KOPT-K1 (cell line): ENCODE measurements around the gene CHPF2.

ENCODE experiments used
- H3K27ac ChIP-seq: fragments of 200-600 bp; sonication (generic); 2 replicates; pipeline ENCODE4 v1.5.1; 2016; ENCODE audit warnings: antibody characterized with exemption, mild to moderate bottlenecking, low read depth, low read length; ENCODE audit not compliant: poor library complexity, severe bottlenecking
- H3K36me3 ChIP-seq: fragments of 200-600 bp; sonication (generic); 2 replicates; pipeline ENCODE4 v1.5.1; 2017; ENCODE audit warnings: antibody characterized with exemption, mild to moderate bottlenecking, low read length, moderate library complexity; ENCODE audit not compliant: insufficient read depth
- H3K9me3 ChIP-seq: fragments of 200-600 bp; sonication (generic); 2 replicates; pipeline ENCODE4 v1.5.1; 2017; ENCODE audit warnings: antibody characterized with exemption, low read length, mild to moderate bottlenecking; ENCODE audit not compliant: insufficient read depth, poor library complexity, severe bottlenecking

The CHPF2 gene, protein sequence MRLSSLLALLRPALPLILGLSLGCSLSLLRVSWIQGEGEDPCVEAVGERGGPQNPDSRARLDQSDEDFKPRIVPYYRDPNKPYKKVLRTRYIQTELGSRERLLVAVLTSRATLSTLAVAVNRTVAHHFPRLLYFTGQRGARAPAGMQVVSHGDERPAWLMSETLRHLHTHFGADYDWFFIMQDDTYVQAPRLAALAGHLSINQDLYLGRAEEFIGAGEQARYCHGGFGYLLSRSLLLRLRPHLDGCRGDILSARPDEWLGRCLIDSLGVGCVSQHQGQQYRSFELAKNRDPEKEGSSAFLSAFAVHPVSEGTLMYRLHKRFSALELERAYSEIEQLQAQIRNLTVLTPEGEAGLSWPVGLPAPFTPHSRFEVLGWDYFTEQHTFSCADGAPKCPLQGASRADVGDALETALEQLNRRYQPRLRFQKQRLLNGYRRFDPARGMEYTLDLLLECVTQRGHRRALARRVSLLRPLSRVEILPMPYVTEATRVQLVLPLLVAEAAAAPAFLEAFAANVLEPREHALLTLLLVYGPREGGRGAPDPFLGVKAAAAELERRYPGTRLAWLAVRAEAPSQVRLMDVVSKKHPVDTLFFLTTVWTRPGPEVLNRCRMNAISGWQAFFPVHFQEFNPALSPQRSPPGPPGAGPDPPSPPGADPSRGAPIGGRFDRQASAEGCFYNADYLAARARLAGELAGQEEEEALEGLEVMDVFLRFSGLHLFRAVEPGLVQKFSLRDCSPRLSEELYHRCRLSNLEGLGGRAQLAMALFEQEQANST

GRCh38 chr7:151232091-151232916 is at the start of gene CHPF2:
Gene CHPF2, plus strand, starts transcription at chr7:151232483. Its CDS starts 1,529 bp downstream, at chr7:151234012.
- H3K27ac ChIP-seq = peak within 1 kb of the TSS; percentile 83
- H3K9me3 ChIP-seq = no peaks in the 10 kb centered on the region
- H3K36me3 ChIP-seq = peaks cover 32% of the 10 kb centered on the region

DNA sequence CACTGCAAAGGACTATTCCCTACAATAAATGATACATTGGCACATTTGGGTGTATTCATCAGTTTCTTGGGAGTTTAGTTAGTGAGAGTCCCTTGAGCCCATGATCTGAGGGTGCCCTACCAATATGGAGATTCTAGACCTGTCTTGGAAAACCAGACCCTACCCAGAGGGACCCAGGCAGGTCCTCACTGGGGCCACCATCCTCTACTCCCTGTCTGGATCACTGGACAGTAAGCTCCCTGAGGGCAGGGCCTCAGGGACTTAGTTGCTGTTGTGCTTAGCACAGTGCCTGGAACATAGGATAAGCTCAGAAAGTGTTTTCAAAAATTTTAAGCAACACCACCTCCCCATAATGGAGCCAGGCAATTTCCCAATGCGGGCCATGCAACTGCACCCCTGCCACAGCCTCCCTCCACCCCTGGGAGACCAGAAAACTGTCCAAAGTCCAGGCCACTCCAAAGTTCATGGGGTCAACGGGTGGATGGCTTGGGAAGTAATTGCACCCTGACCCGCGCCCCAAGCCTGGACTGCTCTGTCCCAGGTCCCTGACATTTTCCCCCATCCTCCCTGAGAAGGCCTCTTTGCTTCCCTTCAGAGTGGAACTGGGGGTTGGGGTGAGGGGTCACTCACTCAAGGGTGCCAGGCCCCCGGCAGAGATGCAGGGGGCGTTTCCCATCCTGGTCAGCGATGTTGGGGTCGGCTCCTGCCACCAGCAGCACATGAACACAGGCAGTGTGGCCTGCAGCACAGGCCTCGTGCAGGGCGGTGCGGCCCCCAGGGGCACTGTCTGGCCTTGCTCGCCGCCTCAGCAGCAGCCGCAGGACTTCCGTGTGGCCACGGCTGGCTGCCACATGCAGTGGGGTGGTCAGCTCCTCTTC is 46.3 kb upstream of the CHPF2 start:
- Histone ChIP-seq H3K27ac (no peak overlapping the region), H3K36me3 (no peaks in the 10 kb centered on the region), H3K9me3 (no peaks in the 10 kb centered on the region)

GRCh38 chr7:151186640-151187408 is 45.5 kb upstream of the CHPF2 start, which contains the start of gene ASB10:
Gene ASB10, minus strand, starts transcription at chr7:151187250. Its CDS starts 120 bp downstream, at chr7:151187130.
- H3K27ac ChIP-seq = no peak within 1 kb of the TSS
- no peaks in the 10 kb centered on the region for H3K36me3 ChIP-seq
- H3K9me3 ChIP-seq = no peaks in the 10 kb centered on the region

- H3K36me3 ChIP-seq = no peaks in the 10 kb centered on the region
- no peaks in the 10 kb centered on the region for H3K9me3 ChIP-seq
- H3K27ac ChIP-seq = no peak overlapping the region
Measured at GRCh38 chr7:151187409-151188251, 44.7 kb upstream of the CHPF2 start.

DNA sequence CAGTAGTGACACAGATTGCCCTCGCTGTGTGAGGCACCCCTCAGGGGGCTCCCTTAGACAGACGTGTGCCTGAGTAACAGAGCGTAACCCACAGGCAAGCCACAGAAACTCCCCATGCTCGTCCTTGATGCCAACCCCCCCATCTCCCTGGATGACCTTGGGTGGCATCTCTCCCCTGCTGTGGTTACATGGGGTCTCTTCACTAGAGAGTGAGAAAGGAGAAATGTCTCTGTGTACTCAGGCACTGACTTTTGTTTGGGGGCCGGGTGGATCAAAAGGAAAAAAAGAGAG is 44.1 kb upstream of the CHPF2 start:
- Histone ChIP-seq H3K27ac (no peak overlapping the region), H3K36me3 (no peaks in the 10 kb centered on the region), H3K9me3 (no peaks in the 10 kb centered on the region)

- Histone ChIP-seq H3K9me3 (no peaks in the 10 kb centered on the region), H3K27ac (no peak overlapping the region), H3K36me3 (no peaks in the 10 kb centered on the region)
Measured at GRCh38 chr7:151189038-151189437, 43.2 kb upstream of the CHPF2 start.

- Histone ChIP-seq H3K27ac (no peak overlapping the region), H3K9me3 (no peaks in the 10 kb centered on the region), H3K36me3 (no peaks in the 10 kb centered on the region)
Measured at GRCh38 chr7:151191544-151191943, 40.7 kb upstream of the CHPF2 start.

GRCh38 chr7:151192002-151192539 is 40.2 kb upstream of the CHPF2 start:
- Histone ChIP-seq H3K36me3 (no peaks in the 10 kb centered on the region), H3K9me3 (no peaks in the 10 kb centered on the region), H3K27ac (no peak overlapping the region)

- Histone ChIP-seq H3K9me3 (no peaks in the 10 kb centered on the region), H3K27ac (no peak overlapping the region), H3K36me3 (no peaks in the 10 kb centered on the region)
Measured at GRCh38 chr7:151193203-151193978, 38.9 kb upstream of the CHPF2 start.

DNA sequence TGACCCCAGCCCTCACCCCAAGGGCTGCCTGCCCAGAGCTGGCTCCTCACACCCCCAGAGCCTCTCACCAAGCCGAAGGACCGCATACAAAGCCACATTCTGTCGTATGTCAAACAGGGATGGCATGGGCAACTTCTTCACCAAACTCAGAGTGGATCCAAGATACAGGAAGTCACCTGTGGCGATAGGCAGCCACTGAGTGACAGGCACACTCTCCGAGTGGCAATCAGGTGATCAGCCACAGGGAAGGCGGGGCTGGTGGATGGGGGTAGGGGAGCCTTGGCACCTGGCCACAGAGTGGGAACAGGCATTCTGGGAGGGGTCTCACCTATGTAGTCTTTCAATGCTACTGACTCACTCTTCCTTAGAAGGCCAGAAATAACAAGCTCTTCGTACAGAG is 38.1 kb upstream of the CHPF2 start:
- Histone ChIP-seq H3K9me3 (no peaks in the 10 kb centered on the region), H3K27ac (no peak overlapping the region), H3K36me3 (no peaks in the 10 kb centered on the region)

DNA sequence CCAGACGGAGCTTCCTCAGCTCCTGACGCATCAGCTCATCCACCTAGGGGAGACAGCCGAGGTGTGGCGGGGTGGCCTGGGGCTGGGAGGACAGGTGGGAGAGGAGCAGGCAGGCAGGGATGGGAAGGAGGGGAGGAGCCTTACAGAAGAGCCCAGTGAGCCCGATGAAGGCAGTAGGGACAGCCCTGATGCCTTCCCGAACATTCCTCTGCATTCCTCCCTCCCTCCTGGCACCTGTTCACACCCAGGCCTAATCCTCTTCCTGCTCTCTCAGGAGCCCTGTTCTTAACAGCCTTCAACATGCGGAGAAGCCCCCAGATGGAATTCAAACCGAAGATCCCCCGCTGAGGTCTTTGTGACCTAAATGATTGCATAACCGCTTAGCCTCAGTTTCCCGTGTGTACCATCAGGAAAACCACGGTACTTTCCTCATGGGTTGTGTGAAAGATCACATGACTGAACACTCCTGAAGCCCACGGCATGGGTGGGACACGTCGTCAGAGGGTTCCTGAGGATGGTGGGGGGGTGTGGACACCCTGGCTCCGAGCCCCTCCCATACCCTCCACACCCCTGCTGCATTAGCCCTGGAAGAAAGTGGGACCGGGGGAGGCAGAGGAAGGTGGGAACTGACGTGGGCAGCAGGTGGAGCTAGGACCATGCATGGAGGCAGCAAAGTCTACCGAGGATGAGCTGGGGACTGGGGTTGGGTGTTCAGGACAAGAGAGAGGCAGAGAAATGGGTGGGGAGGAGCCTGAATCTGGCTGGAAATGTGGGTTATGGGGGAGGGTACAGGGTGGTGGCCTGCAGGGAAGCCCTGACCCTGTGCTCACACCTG is 36.5 kb upstream of the CHPF2 start:
- H3K9me3 ChIP-seq = no peaks in the 10 kb centered on the region
- H3K36me3 ChIP-seq = no peaks in the 10 kb centered on the region
- no peak overlapping the region for H3K27ac ChIP-seq

- Histone ChIP-seq H3K9me3 (no peaks in the 10 kb centered on the region), H3K27ac (no peak overlapping the region), H3K36me3 (no peaks in the 10 kb centered on the region)
Measured at GRCh38 chr7:151197932-151198331, 34.4 kb upstream of the CHPF2 start.
